GM21526 (cell line): ENCODE results near the gene SLC4A4.
A peak's percentile ranks its signal among the peaks of the same experiment; 100 is the strongest.

Source experiments
- ATAC-seq: cut with Tn5 transposase; IDR thresholded peaks from one replicate; pipeline ENCODE4 v1.9.1; 2021; ENCODE audit warnings: moderate library complexity; ENCODE audit not compliant: unreplicated experiment, low FRiP score

SLC4A4 gene

GRCh38 chr4:71338846-71339593 lies at the start of gene SLC4A4:
Gene SLC4A4, plus strand, starts transcription at chr4:71339020.
- peak; percentile 100 for ATAC-seq

GRCh38 chr4:71290074-71290473 lies 48.7 kb upstream of the SLC4A4 start:
- ATAC-seq = no peak

- no peak for ATAC-seq
These were observed 48.3 kb upstream of the SLC4A4 start for GRCh38 chr4:71290476-71290875.

- no peak for ATAC-seq
These were observed 46.6 kb upstream of the SLC4A4 start for GRCh38 chr4:71292228-71292627.

- no peak for ATAC-seq
These were observed 45.1 kb upstream of the SLC4A4 start for GRCh38 chr4:71293705-71294104.

- ATAC-seq = no peak
These were observed 44.5 kb upstream of the SLC4A4 start for GRCh38 chr4:71294301-71294700.

- no peak for ATAC-seq
These were observed 41.9 kb upstream of the SLC4A4 start for GRCh38 chr4:71296945-71297344.

- no peak for ATAC-seq
These were observed 38.5 kb upstream of the SLC4A4 start for GRCh38 chr4:71300362-71300761.

- ATAC-seq = no peak
These were observed 37.9 kb upstream of the SLC4A4 start for GRCh38 chr4:71300964-71301363.

- ATAC-seq = no peak
These were observed 35.5 kb upstream of the SLC4A4 start for GRCh38 chr4:71303287-71303686.

GRCh38 chr4:71303850-71304249 lies 35.0 kb upstream of the SLC4A4 start:
- no peak for ATAC-seq

GRCh38 chr4:71304289-71304850 lies 34.5 kb upstream of the SLC4A4 start:
- ATAC-seq = no peak

GRCh38 chr4:71307729-71308128 lies 31.1 kb upstream of the SLC4A4 start:
- no peak for ATAC-seq

GRCh38 chr4:71322425-71322824 lies 16.4 kb upstream of the SLC4A4 start:
- no peak for ATAC-seq

- no peak for ATAC-seq
These were observed 5.5 kb upstream of the SLC4A4 start for GRCh38 chr4:71333368-71333767.

GRCh38 chr4:71333960-71334359 lies 4.9 kb upstream of the SLC4A4 start:
- no peak for ATAC-seq

GRCh38 chr4:71334465-71334882 lies 4.3 kb upstream of the SLC4A4 start:
- ATAC-seq = no peak

- ATAC-seq = no peak
These were observed 5.0 kb downstream of the SLC4A4 start for GRCh38 chr4:71343670-71344466.

- ATAC-seq = no peak
These were observed 7.9 kb downstream of the SLC4A4 start for GRCh38 chr4:71346710-71347109.

GRCh38 chr4:71348586-71348985 lies 9.8 kb downstream of the SLC4A4 start:
- ATAC-seq = no peak

GRCh38 chr4:71355045-71355444 lies 16.2 kb downstream of the SLC4A4 start:
- ATAC-seq = no peak

- no peak for ATAC-seq
These were observed 17.2 kb downstream of the SLC4A4 start for GRCh38 chr4:71355971-71356370.
